Karpas-422 (cell line): Measurements from ENCODE around the gene ERMARD. TPM values are rescaled to one million over a fixed set of nuclear protein-coding genes. Genes with fewer than 3 reads are reported as not detected.

Source experiments
- DNase-seq: peaks from one replicate; pipeline ENCODE4 v3.0.0-alpha.2; 2015
- H2AFZ ChIP-seq: fragments of 200-600 bp; sonication (generic); 2 replicates; pipeline ENCODE4 v1.6.1; 2014; ENCODE audit warnings: antibody characterized with exemption, low read length, mixed read lengths
- H3K27ac ChIP-seq: fragments of 200-600 bp; sonication (generic); 2 replicates; pipeline ENCODE4 v1.5.1; 2014; ENCODE audit warnings: mild to moderate bottlenecking, low read length, moderate library complexity
- H3K27me3 ChIP-seq: fragments of 200-600 bp; sonication (generic); 2 replicates; pipeline ENCODE4 v1.6.1; 2014; ENCODE audit warnings: low read length, mixed read lengths
- H3K36me3 ChIP-seq: fragments of 200-600 bp; sonication (generic); 2 replicates; pipeline ENCODE4 v1.6.1; 2014; ENCODE audit warnings: low read length, mixed read lengths; ENCODE audit not compliant: insufficient read depth
- H3K4me1 ChIP-seq: fragments of 200-600 bp; sonication (generic); 2 replicates; pipeline ENCODE4 v1.6.1; 2014; ENCODE audit warnings: mild to moderate bottlenecking, low read length, mixed read lengths
- H3K4me2 ChIP-seq: fragments of 200-600 bp; sonication (generic); 2 replicates; pipeline ENCODE4 v1.6.1; 2014; ENCODE audit warnings: low read length, low read depth, mild to moderate bottlenecking; ENCODE audit not compliant: poor library complexity, severe bottlenecking
- H3K4me3 ChIP-seq: fragments of 200-600 bp; sonication (generic); 2 replicates; pipeline ENCODE4 v1.5.1; 2014; ENCODE audit warnings: mild to moderate bottlenecking, antibody characterized with exemption, low read length, mixed read lengths
- H3K79me2 ChIP-seq: fragments of 200-600 bp; sonication (generic); 2 replicates; pipeline ENCODE4 v1.6.1; 2014; ENCODE audit warnings: mild to moderate bottlenecking, low read length, mixed read lengths
- H3K9ac ChIP-seq: fragments of 200-600 bp; sonication (generic); 2 replicates; pipeline ENCODE4 v1.6.0; 2014; ENCODE audit warnings: low read length
- H3K9me2 ChIP-seq: fragments of 200-600 bp; sonication (generic), shearing (Covaris generic); replicated peaks from 2 replicates; pipeline ENCODE4 v1.6.0; 2014; ENCODE audit warnings: mild to moderate bottlenecking, low read length, moderate library complexity; ENCODE audit not compliant: insufficient read depth
- H3K9me3 ChIP-seq: fragments of 300-700, 200-600 bp; sonication (generic); 2 replicates; pipeline ENCODE4 v1.6.1; 2014; ENCODE audit warnings: low read length, mixed read lengths
- H4K20me1 ChIP-seq: fragments of 200-600 bp; sonication (generic); 2 replicates; pipeline ENCODE4 v1.6.1; 2014; ENCODE audit warnings: mild to moderate bottlenecking, antibody characterized with exemption, low read length, low read depth; ENCODE audit not compliant: insufficient read depth
- total RNA-seq: library from RNA; depleted of rRNA; stranded (reverse); fragments of >200 nt; shearing (Covaris generic); gene quantifications from 2 replicates; pipeline ENCODE4 v1.2.3, GENCODE V29; 2014; ENCODE audit warnings: low replicate concordance

ERMARD gene
- total RNA-seq, 1 experiment from 2014 or later: 38.5 TPM

DNA sequence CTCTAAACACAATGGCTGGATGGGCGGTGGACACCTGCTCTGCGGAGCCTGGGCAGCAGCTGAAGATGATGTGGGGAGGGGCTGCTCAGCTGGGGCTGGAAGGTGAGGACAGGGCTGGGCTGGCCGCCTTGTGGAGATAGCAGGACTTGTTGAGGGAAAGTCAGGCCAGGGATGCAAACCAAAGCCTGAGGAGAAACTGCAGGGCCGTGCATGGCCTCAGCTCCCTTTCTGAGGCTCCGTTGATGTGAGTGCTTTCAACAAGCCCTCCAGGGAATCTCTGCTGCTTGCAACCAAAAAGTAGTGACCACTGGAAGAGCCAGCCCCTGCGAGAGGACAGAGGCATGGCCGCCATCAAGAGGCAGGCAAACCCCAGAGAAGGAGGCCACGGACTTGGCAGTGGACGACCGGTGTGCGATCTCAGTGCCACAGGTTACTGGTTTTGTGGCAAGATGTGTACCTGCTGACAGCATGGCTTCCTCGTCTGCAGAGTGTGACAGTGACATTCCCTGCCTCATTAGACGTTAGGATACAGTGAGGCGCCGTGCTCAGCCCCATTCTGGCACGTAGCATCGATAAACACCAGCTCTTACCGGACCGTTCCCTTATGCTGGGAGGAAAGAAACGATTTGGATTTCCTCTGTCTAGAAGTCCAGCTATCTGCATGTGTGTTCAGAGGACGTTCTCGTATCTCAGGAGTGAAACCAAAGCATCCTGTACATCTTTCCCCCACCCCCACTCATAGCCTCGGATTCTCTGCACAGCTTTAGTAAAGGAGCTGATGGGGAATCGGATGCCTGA, 37.9 kb downstream of the ERMARD start:
- H3K36me3 ChIP-seq: no peaks in the 10 kb centered on the region
- peak overlapping the region; percentile 38; the same call in 1 of the 2 replicates for H3K9ac ChIP-seq
- peaks cover 13% of the 10 kb centered on the region for H3K4me1 ChIP-seq
- H3K4me3 ChIP-seq: peak overlapping the region; percentile 64
- no peak overlapping the region for H3K27ac ChIP-seq
- peak overlapping the region; percentile 77; the same call in 1 of the 2 replicates for H2AFZ ChIP-seq
- H3K9me3 ChIP-seq: no peaks in the 10 kb centered on the region
- H3K27me3 ChIP-seq: no peaks in the 10 kb centered on the region
- no peak for DNase-seq
- no peaks in the 10 kb centered on the region for H3K9me2 ChIP-seq
- peak overlapping the region; percentile 74 for H3K4me2 ChIP-seq
- H4K20me1 ChIP-seq: no peaks in the 10 kb centered on the region
- H3K79me2 ChIP-seq: no peaks in the 10 kb centered on the region

DNA sequence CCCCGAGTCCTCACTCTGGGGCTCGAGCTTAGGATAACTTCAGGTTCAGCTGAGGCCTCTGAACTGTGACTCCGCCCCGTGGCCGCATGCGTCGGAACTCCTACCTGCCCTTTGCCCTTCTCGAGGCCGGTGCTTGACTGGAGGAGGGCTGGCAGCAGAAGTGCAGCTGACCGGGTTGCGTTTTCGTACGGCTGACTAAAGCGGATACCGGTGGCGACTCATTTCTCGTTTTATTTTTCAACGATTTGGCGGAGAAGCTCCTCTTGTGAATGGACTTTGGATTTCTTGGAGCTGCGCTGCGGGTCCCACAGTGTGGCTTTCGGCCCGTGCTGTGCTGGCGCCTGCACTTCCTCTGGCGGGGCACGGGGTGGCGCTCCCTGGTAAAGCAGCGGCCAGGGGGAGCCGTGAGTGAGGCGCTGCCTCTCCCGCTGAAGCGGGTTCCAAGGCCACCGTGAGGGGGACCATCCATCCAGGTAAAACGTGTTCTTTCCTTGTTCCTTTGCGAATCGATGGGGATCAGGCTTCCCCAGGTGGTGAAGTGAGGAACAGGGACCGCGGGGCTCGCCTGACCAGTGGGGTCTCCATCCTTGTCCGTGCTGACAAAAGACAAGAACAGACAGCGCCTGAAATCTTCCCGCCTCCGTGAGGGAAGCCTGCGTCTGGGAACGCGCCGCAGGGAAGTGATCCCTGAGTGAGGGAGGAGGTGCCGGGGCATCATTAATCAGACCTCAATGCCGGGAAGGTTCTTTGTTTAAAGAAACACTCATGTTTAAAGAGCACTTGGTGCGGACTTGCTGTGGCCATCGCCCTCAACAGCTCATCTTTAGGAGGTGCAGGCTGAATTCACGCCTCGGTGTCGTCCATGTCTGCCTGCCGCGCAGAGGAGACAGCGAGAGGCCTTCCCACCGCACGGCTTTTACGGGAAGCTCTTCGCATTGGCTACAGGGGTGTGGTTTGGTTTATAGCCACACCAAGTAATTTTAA, 38.8 kb downstream of the ERMARD start:
- Histone ChIP-seq H4K20me1 (no peaks in the 10 kb centered on the region), H3K27ac (no peak overlapping the region), H3K4me1 (peaks cover 13% of the 10 kb centered on the region), H3K27me3 (no peaks in the 10 kb centered on the region), H2AFZ (peak overlapping the region; percentile 77), H3K79me2 (no peaks in the 10 kb centered on the region), H3K9ac (peak overlapping the region; percentile 54), H3K4me2 (peak overlapping the region; percentile 74), H3K9me2 (no peaks in the 10 kb centered on the region), H3K4me3 (peak overlapping the region; percentile 64), H3K9me3 (no peaks in the 10 kb centered on the region), H3K36me3 (no peaks in the 10 kb centered on the region)
- DNase-seq: peak; percentile 83

DNA sequence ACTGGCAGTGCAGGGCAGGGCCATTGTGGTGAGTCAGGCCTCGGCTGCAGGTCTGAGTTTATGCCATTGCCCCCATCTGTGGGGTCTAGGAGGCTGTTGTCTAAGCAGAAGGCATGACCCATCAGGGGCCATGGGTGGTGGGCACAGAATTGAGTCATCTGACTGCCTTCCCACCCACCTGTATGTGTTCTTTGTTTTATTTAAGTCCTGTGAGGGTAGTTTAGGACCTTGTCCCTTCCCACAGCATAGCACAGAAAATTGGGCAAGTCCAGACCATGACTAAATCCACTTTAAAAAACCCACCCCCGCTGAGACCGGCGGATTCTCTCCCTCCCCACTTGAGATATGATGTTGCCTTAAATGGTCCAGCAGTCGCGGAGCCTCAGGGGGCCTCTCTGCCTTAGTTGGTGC, 40.3 kb downstream of the ERMARD start:
- no peak overlapping the region for H3K27ac ChIP-seq
- H2AFZ ChIP-seq: no peak overlapping the region
- H3K36me3 ChIP-seq: no peaks in the 10 kb centered on the region
- DNase-seq: no peak
- H3K27me3 ChIP-seq: no peaks in the 10 kb centered on the region
- no peak overlapping the region for H3K9ac ChIP-seq
- no peaks in the 10 kb centered on the region for H3K9me2 ChIP-seq
- no peak overlapping the region for H3K4me3 ChIP-seq
- no peaks in the 10 kb centered on the region for H3K9me3 ChIP-seq
- H3K4me2 ChIP-seq: no peak overlapping the region
- peaks cover 13% of the 10 kb centered on the region for H3K4me1 ChIP-seq
- no peaks in the 10 kb centered on the region for H4K20me1 ChIP-seq
- H3K79me2 ChIP-seq: no peaks in the 10 kb centered on the region

DNA sequence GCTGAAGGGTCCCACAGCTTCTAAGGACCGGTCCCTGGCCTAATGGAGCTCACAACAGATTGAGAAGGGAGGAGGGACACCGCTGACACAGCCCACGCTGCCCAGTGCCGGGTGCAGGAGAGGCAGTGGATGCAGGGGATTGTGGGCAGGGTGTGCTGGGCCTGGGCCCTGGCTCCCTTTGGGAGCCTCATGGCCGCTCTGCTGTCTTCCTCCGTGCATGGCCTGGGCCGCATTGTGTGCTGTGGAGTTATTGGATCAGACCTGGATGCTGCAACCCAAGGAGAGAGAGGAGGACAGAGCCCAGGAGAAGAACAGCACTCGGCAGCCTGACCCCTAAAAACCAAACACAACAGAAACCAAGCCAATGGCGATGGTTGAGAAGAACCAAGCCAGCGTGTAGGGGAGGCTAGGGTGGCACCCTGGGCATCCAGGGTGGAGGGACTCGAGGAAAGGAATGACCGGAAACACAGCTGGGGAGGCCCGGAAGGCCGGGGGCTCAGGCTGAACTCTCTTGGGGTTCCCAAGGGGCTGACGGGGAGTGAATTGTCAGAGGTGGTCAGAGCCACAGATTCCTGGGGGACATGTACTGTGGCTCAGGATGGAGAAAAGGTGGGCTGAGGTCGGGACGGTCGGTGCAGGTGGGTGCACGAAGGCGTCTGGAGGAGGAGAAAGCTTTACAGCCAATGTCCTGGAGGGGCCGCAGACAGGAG, 41.0 kb downstream of the ERMARD start:
- H3K9me3 ChIP-seq: no peaks in the 10 kb centered on the region
- no peaks in the 10 kb centered on the region for H3K9me2 ChIP-seq
- peaks cover 13% of the 10 kb centered on the region for H3K4me1 ChIP-seq
- H3K79me2 ChIP-seq: no peaks in the 10 kb centered on the region
- no peak overlapping the region for H2AFZ ChIP-seq
- no peaks in the 10 kb centered on the region for H3K36me3 ChIP-seq
- H3K27me3 ChIP-seq: no peaks in the 10 kb centered on the region
- no peak overlapping the region for H3K9ac ChIP-seq
- no peak for DNase-seq
- H3K27ac ChIP-seq: no peak overlapping the region
- H3K4me2 ChIP-seq: no peak overlapping the region
- H3K4me3 ChIP-seq: no peak overlapping the region
- no peaks in the 10 kb centered on the region for H4K20me1 ChIP-seq

DNA sequence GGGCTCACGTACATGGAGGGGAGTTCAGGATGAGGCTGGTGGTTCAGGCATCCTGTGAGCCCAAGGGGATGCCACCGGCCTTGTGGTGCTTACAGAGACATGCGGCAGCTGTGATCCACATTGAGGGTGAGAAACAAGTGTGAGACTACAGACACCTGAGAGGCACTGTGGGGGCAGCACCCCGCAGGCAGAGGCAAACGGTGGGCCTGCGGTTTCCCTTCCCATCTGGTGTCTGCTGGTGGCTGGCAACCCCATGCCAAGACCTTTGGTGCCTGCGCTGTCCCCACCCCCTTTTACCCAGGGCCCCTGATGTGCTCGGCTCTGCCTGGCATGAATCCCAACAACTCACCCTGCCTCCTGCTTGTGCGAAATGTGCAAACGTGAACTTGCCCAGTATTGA, 42.0 kb downstream of the ERMARD start:
- Histone ChIP-seq H3K4me1 (peaks cover 13% of the 10 kb centered on the region), H4K20me1 (no peaks in the 10 kb centered on the region), H3K9me2 (no peaks in the 10 kb centered on the region), H3K79me2 (no peaks in the 10 kb centered on the region), H3K27me3 (no peaks in the 10 kb centered on the region), H3K4me2 (no peak overlapping the region), H3K9me3 (no peaks in the 10 kb centered on the region), H3K9ac (no peak overlapping the region), H2AFZ (no peak overlapping the region), H3K4me3 (no peak overlapping the region), H3K27ac (no peak overlapping the region), H3K36me3 (no peaks in the 10 kb centered on the region)
- DNase-seq: no peak

DNA sequence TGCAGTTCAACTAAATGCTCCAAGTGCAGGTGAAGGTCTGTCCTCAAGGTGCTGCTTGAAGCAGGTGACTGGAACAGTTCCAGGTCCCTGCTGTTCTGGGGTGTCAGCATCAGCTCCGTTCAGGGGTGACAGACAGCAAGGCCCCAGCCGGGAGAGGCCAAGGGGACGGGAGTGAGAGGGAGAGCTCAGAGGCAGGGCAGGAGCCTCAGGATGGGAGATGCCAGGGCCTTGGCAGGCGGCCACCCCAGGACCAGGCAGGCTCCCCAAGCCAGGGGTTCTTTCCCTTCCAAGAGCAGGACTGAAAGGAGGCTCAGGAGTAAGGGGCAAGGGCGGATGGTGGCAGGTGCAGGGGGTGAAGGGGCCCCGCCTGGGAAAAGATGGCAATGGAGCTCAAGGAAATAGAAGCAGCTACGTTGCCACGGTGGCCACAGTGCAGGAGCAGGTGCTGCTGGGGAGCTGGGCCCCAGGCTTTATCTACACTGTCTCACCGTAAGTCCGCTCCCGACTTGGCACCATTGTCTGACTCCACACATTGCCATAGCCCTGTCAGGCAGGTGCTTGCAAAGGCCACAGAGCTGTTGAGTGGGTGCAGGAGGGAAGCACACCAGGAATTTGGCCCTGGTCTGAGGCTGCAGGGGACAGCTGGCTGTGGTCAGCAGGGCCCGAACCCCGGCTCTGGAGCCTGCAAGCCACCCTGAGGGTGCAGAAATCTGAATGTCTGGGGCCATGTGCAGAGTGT, 43.1 kb downstream of the ERMARD start:
- Histone ChIP-seq H3K4me1 (peaks cover 13% of the 10 kb centered on the region), H4K20me1 (no peaks in the 10 kb centered on the region), H3K9me2 (no peaks in the 10 kb centered on the region), H3K9ac (no peak overlapping the region), H3K36me3 (no peaks in the 10 kb centered on the region), H3K9me3 (no peaks in the 10 kb centered on the region), H3K4me2 (no peak overlapping the region), H2AFZ (no peak overlapping the region), H3K4me3 (no peak overlapping the region), H3K27me3 (no peaks in the 10 kb centered on the region), H3K79me2 (no peaks in the 10 kb centered on the region), H3K27ac (no peak overlapping the region)
- DNase-seq: no peak

DNA sequence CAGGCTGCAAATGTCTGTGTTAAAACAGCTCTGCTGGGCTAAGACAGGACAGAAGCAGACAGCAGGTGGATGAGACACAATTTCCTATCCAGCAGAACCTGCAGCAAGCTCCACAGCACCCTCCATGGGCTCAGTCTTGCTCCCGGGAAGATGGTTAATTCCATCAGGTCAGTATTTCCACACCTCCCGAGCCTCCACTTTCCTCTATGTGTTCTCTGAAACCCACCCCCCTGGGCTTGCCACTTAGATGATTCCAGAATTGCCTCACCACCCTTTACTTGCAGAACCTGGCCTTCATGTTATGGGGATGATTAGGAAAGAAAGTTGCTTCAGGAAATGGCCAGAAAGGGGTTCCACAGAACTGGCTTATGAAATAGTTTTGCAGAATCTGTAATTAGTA, 43.8 kb downstream of the ERMARD start:
- H3K4me2 ChIP-seq: no peak overlapping the region
- no peaks in the 10 kb centered on the region for H4K20me1 ChIP-seq
- H2AFZ ChIP-seq: no peak overlapping the region
- H3K4me3 ChIP-seq: no peak overlapping the region
- H3K27me3 ChIP-seq: no peaks in the 10 kb centered on the region
- DNase-seq: no peak
- no peaks in the 10 kb centered on the region for H3K79me2 ChIP-seq
- H3K9ac ChIP-seq: no peak overlapping the region
- no peaks in the 10 kb centered on the region for H3K36me3 ChIP-seq
- peaks cover 8% of the 10 kb centered on the region for H3K4me1 ChIP-seq
- no peak overlapping the region for H3K27ac ChIP-seq
- H3K9me2 ChIP-seq: no peaks in the 10 kb centered on the region
- H3K9me3 ChIP-seq: no peaks in the 10 kb centered on the region
